WI38 (cell line): ENCODE results near the gene CLASP1.

Experiments used
- H3K4me3 ChIP-seq: 2 replicates; pipeline ENCODE4 v1.5.1; 2011; ENCODE audit warnings: low read depth, mild to moderate bottlenecking, control low read depth, low read length
- TF ChIP-seq, protein P1 (sequence below): IDR thresholded peaks from 2 replicates; pipeline ENCODE4 v1.5.1; 2012; ENCODE audit warnings: low read depth, mild to moderate bottlenecking, control low read depth, low read length

Gene CLASP1

DNA sequence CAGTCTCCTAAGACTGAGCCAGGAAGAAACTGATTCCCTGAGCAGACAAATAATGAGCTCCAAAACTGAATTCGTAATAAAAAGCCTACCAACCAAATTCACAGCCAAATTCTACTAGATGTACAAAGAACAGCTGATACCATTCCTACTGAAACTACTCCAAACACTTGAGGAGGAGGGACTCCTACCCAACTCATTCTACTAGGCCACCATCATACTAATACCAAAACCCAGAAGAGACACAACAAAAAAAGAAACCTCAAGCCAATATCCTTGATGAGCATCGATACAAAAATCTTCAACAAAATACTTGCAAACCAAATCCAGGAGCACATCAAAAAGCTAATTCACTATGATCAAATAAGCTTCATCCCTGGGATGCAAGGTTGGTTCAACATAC is 98.6 kb downstream of the CLASP1 start:
- TF ChIP-seq, protein P1, sequence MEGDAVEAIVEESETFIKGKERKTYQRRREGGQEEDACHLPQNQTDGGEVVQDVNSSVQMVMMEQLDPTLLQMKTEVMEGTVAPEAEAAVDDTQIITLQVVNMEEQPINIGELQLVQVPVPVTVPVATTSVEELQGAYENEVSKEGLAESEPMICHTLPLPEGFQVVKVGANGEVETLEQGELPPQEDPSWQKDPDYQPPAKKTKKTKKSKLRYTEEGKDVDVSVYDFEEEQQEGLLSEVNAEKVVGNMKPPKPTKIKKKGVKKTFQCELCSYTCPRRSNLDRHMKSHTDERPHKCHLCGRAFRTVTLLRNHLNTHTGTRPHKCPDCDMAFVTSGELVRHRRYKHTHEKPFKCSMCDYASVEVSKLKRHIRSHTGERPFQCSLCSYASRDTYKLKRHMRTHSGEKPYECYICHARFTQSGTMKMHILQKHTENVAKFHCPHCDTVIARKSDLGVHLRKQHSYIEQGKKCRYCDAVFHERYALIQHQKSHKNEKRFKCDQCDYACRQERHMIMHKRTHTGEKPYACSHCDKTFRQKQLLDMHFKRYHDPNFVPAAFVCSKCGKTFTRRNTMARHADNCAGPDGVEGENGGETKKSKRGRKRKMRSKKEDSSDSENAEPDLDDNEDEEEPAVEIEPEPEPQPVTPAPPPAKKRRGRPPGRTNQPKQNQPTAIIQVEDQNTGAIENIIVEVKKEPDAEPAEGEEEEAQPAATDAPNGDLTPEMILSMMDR = no peak
- no peak overlapping the region for H3K4me3 ChIP-seq

DNA sequence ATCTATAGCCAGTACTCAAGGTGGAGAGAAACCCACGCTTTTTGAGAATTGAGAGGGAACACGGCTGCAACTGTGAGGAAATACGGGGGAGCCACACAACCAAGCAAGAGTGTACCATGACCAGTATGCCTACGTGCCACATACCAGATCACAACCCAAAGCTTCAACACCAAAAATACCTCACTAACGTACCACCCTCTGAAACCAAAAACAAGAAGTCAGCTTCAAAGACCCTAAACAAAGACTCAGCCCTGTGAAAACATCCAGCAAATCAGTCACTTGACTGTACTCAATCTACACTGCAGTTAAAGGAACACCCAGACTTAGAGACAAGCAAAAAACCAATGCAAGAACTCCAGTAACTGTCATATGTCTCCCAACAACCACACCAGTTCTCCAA is 101.6 kb downstream of the CLASP1 start:
- H3K4me3 ChIP-seq = no peak overlapping the region
- TF ChIP-seq, protein P1 = no peak

DNA sequence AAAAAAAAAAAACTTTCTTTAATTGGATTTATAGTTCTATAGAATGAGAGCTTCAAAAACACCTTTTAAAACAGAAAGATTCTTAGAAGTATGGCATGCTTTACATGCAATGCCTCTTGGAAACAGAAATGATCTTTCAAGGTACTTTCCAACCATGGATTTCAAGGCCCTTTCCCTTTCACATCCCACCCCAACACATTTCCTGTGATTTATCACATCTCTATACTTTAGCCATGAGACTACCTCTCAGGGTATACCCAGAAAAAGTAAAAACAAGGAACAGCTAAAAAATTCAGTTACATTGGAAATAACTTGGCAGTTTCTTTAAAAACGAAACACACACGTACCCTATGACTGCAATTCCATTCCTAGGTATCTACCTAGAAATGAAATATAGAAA is 103.3 kb downstream of the CLASP1 start:
- no peak overlapping the region for H3K4me3 ChIP-seq
- TF ChIP-seq, protein P1 = no peak

DNA sequence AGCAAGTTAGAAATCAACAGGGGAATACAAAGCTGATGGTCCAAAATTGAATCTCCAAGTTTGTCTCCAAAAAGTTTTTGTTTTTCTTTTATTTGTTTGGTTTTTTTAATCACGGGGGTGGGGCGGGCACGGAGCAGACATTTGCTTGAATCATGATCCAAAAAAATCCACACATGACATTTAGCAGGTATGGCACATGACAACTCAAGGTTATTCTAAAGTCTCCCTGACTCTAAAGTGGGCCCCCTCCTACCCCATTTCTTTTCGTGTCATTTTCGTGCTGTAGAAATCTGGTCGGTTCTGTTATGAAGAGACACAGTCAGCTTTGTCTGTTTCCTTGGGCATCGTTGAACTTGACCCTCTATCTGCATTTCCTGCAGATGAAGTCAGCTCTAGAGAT is 104.0 kb downstream of the CLASP1 start:
- TF ChIP-seq, protein P1 = no peak
- no peak overlapping the region for H3K4me3 ChIP-seq

DNA sequence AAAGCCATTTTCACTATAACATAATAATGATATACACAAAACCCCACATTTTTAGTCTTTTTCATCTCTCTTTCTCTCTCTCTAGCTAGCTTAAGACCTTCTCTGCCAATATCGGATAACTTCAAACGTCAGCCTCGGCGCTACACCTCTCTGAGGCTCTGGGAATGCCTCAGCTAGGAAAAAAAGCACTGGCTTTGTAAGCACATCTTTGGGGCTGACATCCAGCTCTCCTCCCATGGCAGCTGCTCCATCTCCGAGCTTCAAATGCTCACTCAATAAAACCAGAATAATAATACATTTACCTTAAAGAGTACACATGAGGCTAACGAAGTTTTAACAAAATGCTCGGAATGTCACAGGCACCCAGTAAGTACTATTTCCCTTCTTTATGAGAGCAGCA is 107.8 kb downstream of the CLASP1 start:
- TF ChIP-seq, protein P1 = no peak
- no peak overlapping the region for H3K4me3 ChIP-seq

DNA sequence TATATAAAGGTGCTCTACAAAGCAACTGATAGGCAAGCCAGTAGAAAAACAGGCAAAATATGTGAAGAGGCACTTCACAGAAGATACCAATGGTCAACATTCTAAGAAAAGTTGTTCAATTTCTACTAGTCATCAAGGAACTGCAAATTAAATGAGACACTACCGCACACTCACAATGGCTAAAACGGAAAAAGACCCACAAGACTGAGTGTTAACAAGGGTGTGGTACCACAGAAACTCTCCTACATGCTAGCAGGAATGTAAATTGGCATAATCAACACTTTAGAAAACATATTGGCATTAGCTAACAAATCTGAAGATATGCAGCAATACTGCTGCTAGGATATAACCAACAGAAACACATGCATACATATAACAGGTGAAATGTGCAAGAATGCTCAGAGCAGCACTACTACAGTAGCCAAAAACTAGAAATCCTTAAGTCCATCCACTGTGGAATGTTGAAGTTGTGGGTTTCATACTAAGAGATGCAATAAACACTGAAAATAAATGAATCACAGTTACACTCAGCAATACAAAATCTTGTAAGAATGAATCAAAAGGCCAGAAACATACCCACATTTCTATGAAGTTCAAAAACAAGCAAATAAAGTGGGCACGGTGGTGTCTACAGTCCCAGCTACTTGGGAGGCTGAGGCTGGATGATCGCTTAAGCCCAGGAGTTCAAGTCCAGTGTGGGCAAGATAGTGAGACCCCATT is 109.4 kb downstream of the CLASP1 start:
- no peak overlapping the region for H3K4me3 ChIP-seq
- TF ChIP-seq, protein P1 = no peak

DNA sequence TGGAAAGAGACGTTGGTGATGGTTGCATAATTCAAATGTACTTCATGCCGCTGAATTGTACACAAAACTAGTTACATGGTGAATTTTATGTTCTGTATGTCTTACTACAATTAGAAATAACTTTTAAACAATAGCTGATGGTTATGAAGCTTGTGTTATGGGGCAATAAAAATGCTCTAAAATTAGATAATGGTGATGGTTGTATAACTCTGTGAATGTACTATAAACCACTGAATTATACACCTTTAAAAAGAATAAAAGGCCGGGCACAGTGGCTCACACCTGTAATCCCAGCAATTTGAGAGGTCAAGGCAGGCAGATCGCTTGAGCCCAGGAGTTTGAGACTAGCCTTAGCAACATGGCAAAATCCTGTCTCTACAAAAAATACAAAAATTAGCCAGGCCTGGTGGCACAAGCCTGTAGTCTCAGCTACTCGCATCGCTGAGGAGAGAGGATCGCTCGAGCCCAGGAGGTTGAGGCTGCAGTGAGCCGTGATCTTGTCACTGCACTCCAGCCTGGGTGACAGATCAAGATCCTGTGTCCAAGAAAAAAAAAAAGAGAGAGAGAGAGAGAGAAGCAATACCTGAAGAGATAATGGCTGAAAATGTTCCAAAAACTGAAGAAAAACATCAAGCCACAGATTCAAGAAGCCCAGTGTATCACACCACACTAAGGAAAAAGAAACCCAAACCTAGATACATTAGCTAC is 112.3 kb downstream of the CLASP1 start:
- no peak overlapping the region for H3K4me3 ChIP-seq
- TF ChIP-seq, protein P1 = no peak
